ENCODE measurements around the gene TAF4B.

DNA sequence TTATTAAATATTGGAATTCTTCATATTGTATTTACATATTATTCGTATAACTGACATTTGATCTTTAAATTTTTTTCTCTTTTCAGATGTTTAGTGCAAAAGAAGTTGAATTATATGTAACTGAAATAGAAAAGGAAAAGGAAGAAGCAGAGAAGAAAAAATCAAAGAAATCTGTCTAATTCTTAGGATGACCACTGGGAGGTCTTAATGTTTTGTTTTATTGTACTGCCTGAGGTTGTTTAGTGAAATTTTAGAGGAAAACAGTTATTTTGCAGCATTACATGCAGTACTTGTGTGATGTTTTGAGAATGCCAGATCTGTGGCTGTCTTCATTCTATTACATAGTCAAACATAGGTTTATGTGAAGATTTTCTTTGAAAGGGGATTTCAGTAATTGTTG is 34.0 kb upstream of the TAF4B start:
- TF ChIP-seq EZH2phosphoT487 (IDR thresholded peaks at IDR 0.05; ENCODE audit: insufficient read depth, low read depth) (no peak), EZH2 (IDR thresholded peaks at IDR 0.05; ENCODE audit: insufficient read depth, poor library complexity, severe bottlenecking) (no peak)
